GM18511 (cell line): ENCODE results near the gene POU4F1.

ENCODE experiments used
- ATAC-seq: cut with Tn5 transposase; IDR thresholded peaks from one replicate; pipeline ENCODE4 v1.9.1; 2021; ENCODE audit warnings: mild to moderate bottlenecking, moderate library complexity; ENCODE audit not compliant: unreplicated experiment

POU4F1 gene

GRCh38 chr13:78607409-78608251 is 4.3 kb upstream of the POU4F1 start:
- no peak for ATAC-seq

GRCh38 chr13:78606471-78607408 is 3.4 kb upstream of the POU4F1 start:
- ATAC-seq = no peak

GRCh38 chr13:78604782-78605611 is 1.6 kb upstream of the POU4F1 start:
- no peak for ATAC-seq

GRCh38 chr13:78602561-78603239 is 652 bp downstream of the POU4F1 start:
- ATAC-seq = peak; percentile 36

GRCh38 chr13:78601874-78602560 is 1.3 kb downstream of the POU4F1 start:
- ATAC-seq = no peak

GRCh38 chr13:78601124-78601873 is 2.1 kb downstream of the POU4F1 start:
- no peak for ATAC-seq

- no peak for ATAC-seq
Observed at GRCh38 chr13:78600280-78600883, 3.0 kb downstream of the POU4F1 start.

GRCh38 chr13:78599645-78600279 is 3.6 kb downstream of the POU4F1 start:
- no peak for ATAC-seq

GRCh38 chr13:78598966-78599644 is 4.2 kb downstream of the POU4F1 start:
- no peak for ATAC-seq

GRCh38 chr13:78598116-78598781 is 5.1 kb downstream of the POU4F1 start:
- no peak for ATAC-seq

- ATAC-seq = no peak
Observed at GRCh38 chr13:78597602-78597932, 5.8 kb downstream of the POU4F1 start.

GRCh38 chr13:78596736-78597601 is 6.4 kb downstream of the POU4F1 start:
- ATAC-seq = no peak

- ATAC-seq = peak; percentile 9
Observed at GRCh38 chr13:78596399-78596735, 7.0 kb downstream of the POU4F1 start.

- ATAC-seq = peak; percentile 54
Observed at GRCh38 chr13:78595495-78596398, 7.6 kb downstream of the POU4F1 start.

GRCh38 chr13:78594456-78594975 is 8.8 kb downstream of the POU4F1 start:
- ATAC-seq = no peak
